GM12892 (cell line): ENCODE results near the gene ACSL6.

Experiments
- DNase-seq: peaks from one replicate; pipeline ENCODE4 v3.0.0; 2011; ENCODE audit not compliant: insufficient read length
- FAIRE-seq: peaks from 2 replicates; lab custom pipeline; 2011; peaks lifted over from hg19 to GRCh38; lab: Jason Lieb, UNC
- POLR2A ChIP-seq: IDR thresholded peaks from 2 replicates; pipeline ENCODE4 v1.6.1; 2011; ENCODE audit warnings: low read depth, low read length, control low read depth
- POLR2AphosphoS5 ChIP-seq: IDR thresholded peaks from 2 replicates; pipeline ENCODE4 v1.6.1; 2011; ENCODE audit warnings: low read depth, low read length, control low read depth
- TAF1 ChIP-seq: IDR thresholded peaks from 2 replicates; pipeline ENCODE4 v1.6.1; 2011; ENCODE audit warnings: low read depth, mild to moderate bottlenecking, control low read depth, low read length, borderline replicate concordance

Gene ACSL6

GRCh38 chr5:131973089-131973712 lies 38.3 kb downstream of the ACSL6 start:
- FAIRE-seq = no peak
- DNase-seq = no peak
- no peak for TF ChIP-seq POLR2AphosphoS5
- TF ChIP-seq POLR2A = no peak
- TF ChIP-seq TAF1 = no peak

- FAIRE-seq = no peak
Measured at GRCh38 chr5:131968396-131968954, 43.0 kb downstream of the ACSL6 start.

GRCh38 chr5:131966551-131966950 lies 44.9 kb downstream of the ACSL6 start:
- TF ChIP-seq POLR2A (no peak), TAF1 (no peak), POLR2AphosphoS5 (no peak)
- no peak for DNase-seq
- no peak for FAIRE-seq

More at GRCh38 chr5:131968396-131968954, 43.0 kb downstream of the ACSL6 start:
- DNase-seq = no peak
- no peak for TF ChIP-seq POLR2A
- TF ChIP-seq TAF1 = no peak
- TF ChIP-seq POLR2AphosphoS5 = no peak

- no peak for FAIRE-seq
- TF ChIP-seq TAF1 (no peak), POLR2AphosphoS5 (no peak), POLR2A (no peak)
- no peak for DNase-seq
Measured at GRCh38 chr5:131965826-131966415, 45.5 kb downstream of the ACSL6 start.

GRCh38 chr5:131959906-131960305 lies 51.6 kb downstream of the ACSL6 start:
- DNase-seq (no peak), FAIRE-seq (no peak)
- TF ChIP-seq TAF1 (no peak), POLR2AphosphoS5 (no peak), POLR2A (no peak)

GRCh38 chr5:131959136-131959535 lies 52.3 kb downstream of the ACSL6 start:
- TF ChIP-seq TAF1 = no peak
- TF ChIP-seq POLR2AphosphoS5 = no peak
- no peak for TF ChIP-seq POLR2A
- DNase-seq (no peak), FAIRE-seq (no peak)

GRCh38 chr5:131957721-131958441 lies 53.6 kb downstream of the ACSL6 start:
- peak; percentile 5 for FAIRE-seq
- no peak for DNase-seq
- no peak for TF ChIP-seq TAF1
- no peak for TF ChIP-seq POLR2A
- TF ChIP-seq POLR2AphosphoS5 = no peak

- DNase-seq (no peak), FAIRE-seq (no peak)
- TF ChIP-seq POLR2A = no peak
- TF ChIP-seq TAF1 = no peak
- no peak for TF ChIP-seq POLR2AphosphoS5
Measured at GRCh38 chr5:131953969-131954368, 57.5 kb downstream of the ACSL6 start.

GRCh38 chr5:131952301-131952857 lies 59.1 kb downstream of the ACSL6 start:
- DNase-seq (no peak), FAIRE-seq (no peak)
- no peak for TF ChIP-seq POLR2A
- TF ChIP-seq TAF1 = no peak

- FAIRE-seq (no peak), DNase-seq (no peak)
- TF ChIP-seq POLR2AphosphoS5 (no peak), POLR2A (no peak), TAF1 (no peak)
Measured at GRCh38 chr5:131950706-131951105, 60.8 kb downstream of the ACSL6 start.

GRCh38 chr5:131947445-131947844 lies 64.0 kb downstream of the ACSL6 start:
- no peak for FAIRE-seq
- TF ChIP-seq POLR2A = no peak
- no peak for DNase-seq

- TF ChIP-seq TAF1 (no peak), POLR2AphosphoS5 (no peak), POLR2A (no peak)
- no peak for FAIRE-seq
- no peak for DNase-seq
Measured at GRCh38 chr5:131945551-131946168, 65.8 kb downstream of the ACSL6 start, which contains the start of gene MEIKIN. MEIKIN (minus strand) TSS chr5:131945663; CDS start chr5:131945505, 158 bp downstream.
